ENCODE results near the gene CAPN1. TPM values are rescaled to one million over a fixed set of nuclear protein-coding genes. Genes with fewer than 3 reads are reported as not detected.

Gene CAPN1
- total RNA-seq, 1 experiment from 2014 or later, result 175 TPM

GRCh38 chr11:65224930-65225278, 43.2 kb downstream of the CAPN1 start:
- Histone ChIP-seq H2BK5ac (ENCODE audit: insufficient read length, low read length) (no peak overlapping the region), H3K23ac (ENCODE audit: insufficient read length, low read depth, low read length) (no peak overlapping the region), H4K8ac (replicated peaks; ENCODE audit: insufficient read length, low read depth, low read length) (no peak overlapping the region), H3K4me2 (ENCODE audit: insufficient read depth, insufficient read length, low read length) (peak overlapping the region; percentile 47), H3K9ac (ENCODE audit: extremely low read depth, insufficient read length, low read length) (no peak overlapping the region), H3T11ph (ENCODE audit: low read length) (no peak overlapping the region), H2BK15ac (ENCODE audit: low read depth, low read length) (no peak overlapping the region), H4K5ac (ENCODE audit: insufficient read length, low read depth, low read length) (no peak overlapping the region), H3K18ac (ENCODE audit: insufficient read length, low read depth, low read length) (no peak overlapping the region), H3K27ac (ENCODE audit: insufficient read length, low read depth, low read length) (no peak overlapping the region), H3K79me2 (ENCODE audit: insufficient read depth, low read length) (no peaks in the 10 kb centered on the region), H3K9me3 (ENCODE audit: control insufficient read depth, low read depth, low read length) (no peaks in the 10 kb centered on the region), H3K56ac (ENCODE audit: insufficient read length, low read depth, low read length) (no peak overlapping the region), H2AK5ac (ENCODE audit: insufficient read length, low read length) (no peak overlapping the region), H3K23me2 (ENCODE audit: insufficient read length, low read depth, low read length, poor library complexity, severe bottlenecking) (peaks cover 6% of the 10 kb centered on the region), H2AFZ (ENCODE audit: low read length) (no peak overlapping the region), H3K79me1 (ENCODE audit: insufficient read depth, low read depth, low read length, poor library complexity, severe bottlenecking) (no peaks in the 10 kb centered on the region), H2BK12ac (ENCODE audit: insufficient read length, low read depth, low read length) (no peak overlapping the region), H3K27me3 (ENCODE audit: insufficient read depth, low read length) (no peaks in the 10 kb centered on the region), H2BK20ac (ENCODE audit: low read depth, low read length, poor library complexity, severe bottlenecking) (no peak overlapping the region), H3K4ac (ENCODE audit: low read depth, low read length) (no peak overlapping the region), H4K91ac (ENCODE audit: insufficient read length, low read depth, low read length) (no peak overlapping the region), H3K14ac (ENCODE audit: insufficient read depth, low read length) (no peak overlapping the region), H4K20me1 (ENCODE audit: control insufficient read depth, insufficient read depth, insufficient read length) (no peaks in the 10 kb centered on the region), H2BK120ac (ENCODE audit: low read depth, low read length, poor library complexity, severe bottlenecking) (no peak overlapping the region), H3K4me1 (ENCODE audit: insufficient read depth, low read length) (no peaks in the 10 kb centered on the region; the same call in 1 of the 2 replicates)
- Mint-ChIP-seq H3K4me1 (peaks cover 13 to 17% of the 10 kb centered on the region in 2 experiments), H3K27ac (peak overlapping the region; percentile 63 to 95 (median 91); a peak in 4 of 7 replicates), H3K4me3 (peak overlapping the region; percentile 64 to 80; a peak in 4 of 5 replicates), H3K27me3 (ENCODE audit: low read depth) (peaks cover 3% of the 10 kb centered on the region; the same call in 1 of the 2 replicates), H3K9me3 (peaks cover under 1 to 1% of the 10 kb centered on the region in 2 experiments; a peak in 3 of 5 replicates), H3K36me3 (ENCODE audit: insufficient read depth in 1 of 3, low read depth in 3 of 3) (peaks cover 15 to 23% (median 20%) of the 10 kb centered on the region in 3 experiments; a peak in 6 of 7 replicates)
- DNase-seq, result peak; percentile 55
- no peak for TF ChIP-seq CTCF (conservative IDR thresholded peaks at IDR 0.05)
- no CpG with 5 or more reads among the region's 5 CpGs for WGBS (ENCODE audit: extremely low coverage, insufficient read length, low lambda C conversion rate)

All from H9 (cell line).